Esophagus squamous epithelium (tissue), 5 donors: ENCODE measurements around the gene AMFR. TPM values are rescaled to one million over a fixed set of nuclear protein-coding genes. Genes with fewer than 3 reads are reported as not detected.

Experiments used
- DNase-seq: peaks from one replicate; lab custom pipeline; 2025; lab: John Stamatoyannopoulos, UW
- H3K27ac ChIP-seq, 4 donors: fragments of 200-600 bp; sonication (generic); one replicate each; pipeline ENCODE4 v1.5.1; 2016 to 2019; ENCODE audit warnings: mild to moderate bottlenecking in 1 of 4
- H3K27me3 ChIP-seq, 4 donors: fragments of 200-600 bp; sonication (generic); 1 replicate in 3 of 4; 2 replicates in 1 of 4; pipeline versions ENCODE4 v1.5.1 to v1.6.0; 2017 to 2021; ENCODE audit warnings: antibody characterized with exemption in 1 of 4
- H3K36me3 ChIP-seq, 3 donors: fragments of 200-600 bp; sonication (generic); one replicate each; pipeline ENCODE4 v1.5.1; 2016 to 2019
- H3K4me1 ChIP-seq, 3 donors: fragments of 200-600 bp; sonication (generic); one replicate each; pipeline ENCODE4 v1.5.1; 2017 to 2019
- H3K4me3 ChIP-seq, 4 donors: fragments of 200-600 bp; sonication (generic); 1 replicate in 3 of 4; 2 replicates in 1 of 4; pipeline ENCODE4 v1.5.1; 2016 to 2019; ENCODE audit warnings: mild to moderate bottlenecking in 2 of 4, moderate library complexity in 1 of 4
- H3K9me3 ChIP-seq, 3 donors: fragments of 200-600 bp; sonication (generic); one replicate each; pipeline ENCODE4 v1.5.1; 2016 to 2019
- CTCF ChIP-seq, 6 experiments: fragments of 450-650 bp in 4 of 6; fragments of 200-600 bp in 2 of 6; sonication (generic) in 2 of 6; IDR thresholded peaks; one replicate each; pipeline ENCODE4 v1.5.1; 2016 to 2019; ENCODE audit warnings: antibody characterized with exemption in 6 of 6, mild to moderate bottlenecking in 4 of 6, moderate library complexity in 4 of 6
- POLR2A ChIP-seq, 4 donors: fragments of 450-650 bp; IDR thresholded peaks; one replicate each; pipeline ENCODE4 v1.6.1; 2017; ENCODE audit warnings: antibody characterized with exemption in 4 of 4, mild to moderate bottlenecking in 4 of 4, moderate library complexity in 3 of 4
- WGBS, 2 donors: methylation state at CpG; one replicate each; pipeline ENCODE4 v1.1.5; 2018; 5-methylcytosine and 5-hydroxymethylcytosine counted together
- intact Hi-C: fragments of 100-400 bp; cut with DNase I; formaldehyde crosslinking; loops from one replicate; pipeline ENCODE4 v1.15.0; 2022
- total RNA-seq, 4 donors: library from RNA; depleted of rRNA; stranded (reverse); fragments of >200 nt; gene quantifications; one replicate each; pipeline ENCODE4 v1.1.0, GENCODE V29; 2016
- donor health status: DM: yes; HTN: yes; CAD: no.

The AMFR gene
- total RNA-seq, 4 donors from 2014 or later: 69.9 to 133 (median 111) TPM

DNA sequence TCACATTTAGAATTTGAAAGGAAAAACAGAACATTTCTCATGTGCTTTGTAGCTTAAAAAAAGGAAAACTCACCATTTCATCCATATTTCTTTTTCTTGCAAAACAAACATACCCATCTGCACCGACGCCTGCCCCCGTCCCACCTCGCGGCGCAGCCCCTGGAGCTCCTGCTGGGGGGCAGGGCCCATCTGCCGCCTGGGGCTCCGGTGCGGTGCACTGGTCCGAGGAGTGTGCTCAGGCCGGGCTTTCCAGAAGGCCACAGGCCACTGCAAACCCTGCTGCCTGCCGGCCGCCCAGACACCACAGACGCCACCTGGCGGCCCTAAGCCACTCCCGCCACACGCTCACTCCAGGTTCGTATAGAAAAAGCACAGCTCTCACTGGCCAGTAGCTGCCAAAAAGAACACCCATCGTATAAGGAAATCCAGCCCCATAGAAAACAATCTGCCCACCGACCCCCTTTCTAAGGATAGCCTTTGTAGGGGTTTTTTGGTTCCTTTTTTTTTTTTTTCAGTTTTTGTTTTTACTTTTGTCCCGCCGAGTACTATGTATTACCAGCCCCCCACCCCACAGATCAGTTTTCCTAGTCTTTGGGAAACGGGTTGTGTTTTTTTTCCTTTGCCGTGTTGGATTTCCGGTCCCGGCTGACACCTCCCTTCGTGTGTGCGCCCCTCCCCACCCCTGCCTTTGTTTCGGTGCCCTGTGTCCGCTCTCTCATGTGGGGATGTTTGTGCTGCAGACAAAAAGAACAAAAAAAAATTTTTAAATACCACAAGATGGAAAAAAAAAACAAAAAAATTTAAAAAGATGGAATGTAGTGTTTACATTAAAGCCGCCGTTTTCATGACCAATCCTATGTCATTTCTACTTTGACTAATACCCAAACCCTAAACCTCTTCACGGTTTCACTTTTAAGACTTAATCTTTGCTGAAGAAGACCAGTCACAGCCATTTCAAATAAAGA is 68.8 kb downstream of the AMFR start:
- H3K27me3 ChIP-seq: no peaks in the 10 kb centered on the region
- no peaks in the 10 kb centered on the region for H3K9me3 ChIP-seq
- peak overlapping the region in 3 of 4 donors; percentile 14 to 69 (median 63) for H3K27ac ChIP-seq
- H3K36me3 ChIP-seq: peaks cover 0 to 17% (median 0%) of the 10 kb centered on the region in 3 donors
- peaks cover 0 to 36% (median 4%) of the 10 kb centered on the region in 3 donors for H3K4me1 ChIP-seq
- TF ChIP-seq POLR2A (IDR thresholded peaks at IDR 0.05) (no peak), CTCF (IDR thresholded peaks at IDR 0.05) (peak; percentile 68 to 86 (median 80))
- peak overlapping the region; percentile 29 to 62 (median 46) for H3K4me3 ChIP-seq
- intact Hi-C loops: no loop called here
- peak; percentile 22 for DNase-seq
- WGBS, 2 donors: 1% methylated on average over 20 to 33 of the region's 33 CpGs

GRCh38 chr16:56355786-56356275 is 69.5 kb downstream of the AMFR start:
- DNase-seq: no peak
- WGBS, 2 donors: 64 to 70% methylated on average over 9 to 13 of the region's 14 CpGs
- TF ChIP-seq POLR2A (IDR thresholded peaks at IDR 0.05): no peak
- TF ChIP-seq CTCF (IDR thresholded peaks at IDR 0.05): no peak
- H3K36me3 ChIP-seq: peaks cover 0 to 11% (median 0%) of the 10 kb centered on the region in 3 donors
- no peaks in the 10 kb centered on the region for H3K9me3 ChIP-seq
- no peaks in the 10 kb centered on the region for H3K27me3 ChIP-seq
- intact Hi-C loops: no loop called here
- peak overlapping the region in 2 of 4 donors; percentile 45 to 62 for H3K4me3 ChIP-seq
- H3K4me1 ChIP-seq: peaks cover 0 to 36% (median 4%) of the 10 kb centered on the region in 3 donors
- H3K27ac ChIP-seq: peak overlapping the region in 1 of 4 donors; percentile 63

DNA sequence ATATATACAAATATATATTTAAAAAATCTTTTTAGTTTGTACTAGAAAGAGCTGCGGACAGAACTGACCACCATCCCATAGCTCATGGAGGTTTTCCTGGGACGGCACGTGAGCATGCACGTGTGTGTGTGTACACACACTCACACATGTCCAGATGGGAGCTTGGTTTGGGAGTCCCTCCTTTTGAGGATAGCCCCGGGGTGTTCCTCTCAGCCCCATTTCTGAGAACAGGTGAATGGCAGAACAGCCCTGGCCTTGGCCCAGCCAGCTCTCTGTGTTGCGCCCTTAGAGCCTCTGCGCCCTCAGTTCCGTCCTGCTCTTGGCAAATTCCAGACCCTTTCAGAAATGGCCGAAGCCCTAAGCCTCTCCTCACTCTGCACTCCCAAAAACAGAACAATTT is 70.1 kb downstream of the AMFR start:
- Histone ChIP-seq H3K27me3 (no peaks in the 10 kb centered on the region), H3K9me3 (no peaks in the 10 kb centered on the region), H3K4me1 (peaks cover 0 to 36% (median 4%) of the 10 kb centered on the region in 3 donors), H3K27ac (no peak overlapping the region), H3K4me3 (no peak overlapping the region), H3K36me3 (peaks cover 0 to 5% (median 0%) of the 10 kb centered on the region in 3 donors)
- intact Hi-C loops: no loop called here
- 90% methylated on average over 5 to 9 of the region's 9 CpGs for WGBS, 2 donors
- DNase-seq: no peak
- TF ChIP-seq CTCF (IDR thresholded peaks at IDR 0.05) (no peak), POLR2A (IDR thresholded peaks at IDR 0.05) (no peak)

- Histone ChIP-seq H3K4me1 (peaks cover 0 to 36% (median 4%) of the 10 kb centered on the region in 3 donors), H3K4me3 (no peak overlapping the region), H3K36me3 (peaks cover 0 to under 1% (median 0%) of the 10 kb centered on the region in 3 donors), H3K9me3 (no peaks in the 10 kb centered on the region), H3K27ac (no peak overlapping the region), H3K27me3 (no peaks in the 10 kb centered on the region)
- intact Hi-C loops: no loop called here
- 90 to 93% methylated on average over 17 of the region's 17 CpGs for WGBS, 2 donors
- no peak for TF ChIP-seq CTCF (IDR thresholded peaks at IDR 0.05)
- no peak for DNase-seq
Measured at GRCh38 chr16:56354746-56355145, 70.6 kb downstream of the AMFR start.

DNA sequence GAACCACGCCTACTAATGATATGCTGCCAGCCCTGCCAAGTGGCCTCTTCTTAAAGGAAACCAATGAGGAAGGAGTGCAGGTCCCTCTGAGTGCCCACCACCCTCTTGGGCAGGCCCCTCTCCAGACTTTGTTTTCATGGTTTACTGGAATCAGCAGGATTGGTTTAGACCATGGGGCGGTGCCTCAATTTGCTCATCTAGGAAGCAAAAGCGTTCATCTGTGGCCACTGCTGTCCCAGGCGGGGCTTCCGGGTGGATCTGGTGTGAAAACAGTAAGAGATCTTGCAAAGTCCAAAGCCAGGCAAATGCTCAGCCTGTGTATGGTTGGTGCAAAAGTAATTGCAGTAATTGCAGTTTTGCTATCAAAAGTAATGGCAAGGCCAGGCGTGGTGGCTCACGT is 71.3 kb downstream of the AMFR start:
- no peak for DNase-seq

More for the DNA sequence above, 71.3 kb downstream of the AMFR start:
- Histone ChIP-seq H3K36me3 (no peaks in the 10 kb centered on the region), H3K4me3 (no peak overlapping the region), H3K4me1 (peaks cover 0 to 36% (median 4%) of the 10 kb centered on the region in 3 donors), H3K9me3 (no peaks in the 10 kb centered on the region), H3K27me3 (no peaks in the 10 kb centered on the region), H3K27ac (no peak overlapping the region)
- WGBS, 2 donors: 83 to 91% methylated on average over 4 to 7 of the region's 7 CpGs
- TF ChIP-seq CTCF (IDR thresholded peaks at IDR 0.05) (no peak), POLR2A (IDR thresholded peaks at IDR 0.05) (no peak)
- intact Hi-C loops: no loop called here
